Cortex of kidney (tissue), 1 donor: Measurements from ENCODE around the gene CELF4.

Experiments used
- DNase-seq: peaks from one replicate; lab custom pipeline; 2025; lab: John Stamatoyannopoulos, UW

Gene CELF4

GRCh38 chr18:37225279-37225678, 340.3 kb downstream of the CELF4 start:
- no peak for DNase-seq

DNA sequence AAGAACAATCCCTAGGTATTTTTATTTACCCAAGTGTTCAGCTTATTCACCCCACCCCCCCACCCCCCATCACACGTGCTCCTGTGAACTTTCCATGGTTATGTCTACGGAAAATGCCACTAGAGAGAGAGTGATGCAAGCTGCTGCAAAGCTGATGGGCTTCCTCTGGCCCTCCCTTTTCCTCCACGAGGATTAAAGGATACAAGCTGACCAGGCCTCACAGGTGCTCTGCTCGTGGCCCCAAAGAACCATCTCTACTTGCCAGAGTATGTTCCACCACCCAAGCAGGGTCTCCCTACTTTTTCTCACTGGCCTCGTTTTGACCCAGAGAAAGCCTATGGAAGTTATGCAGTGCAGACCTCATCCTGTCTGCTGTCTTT, 342.6 kb downstream of the CELF4 start:
- DNase-seq = no peak

DNA sequence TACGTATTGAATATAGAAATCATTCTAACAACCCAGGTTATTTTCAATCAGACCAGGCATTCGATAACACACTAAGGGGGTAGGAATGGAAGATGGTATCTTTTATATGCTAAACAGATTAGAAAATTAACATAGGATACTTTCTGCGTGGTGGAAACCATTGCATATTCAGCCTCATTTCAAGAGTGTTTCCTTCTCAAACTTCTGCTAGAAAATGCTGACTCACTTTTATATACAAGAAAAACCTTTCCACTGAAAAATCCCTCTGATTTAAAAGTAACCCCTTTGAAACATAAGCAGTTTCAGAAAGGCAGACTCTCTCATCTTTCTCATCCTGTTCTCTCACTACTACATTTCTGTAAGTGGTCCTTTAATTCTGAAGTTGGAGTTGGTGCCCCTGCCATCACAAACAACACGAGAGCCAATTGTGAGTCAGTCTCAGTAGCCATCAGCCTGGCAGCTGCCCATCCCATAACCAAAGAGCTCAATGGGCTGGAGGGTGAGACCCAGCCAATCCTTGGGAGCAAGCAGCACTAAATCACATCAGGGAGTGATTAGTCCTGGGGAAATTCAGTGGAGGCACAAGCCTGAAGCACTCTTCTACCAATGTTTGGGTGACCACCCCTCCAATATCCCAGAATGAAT, 343.1 kb downstream of the CELF4 start:
- DNase-seq = no peak

- DNase-seq = no peak
These were observed 346.3 kb downstream of the CELF4 start for GRCh38 chr18:37219257-37219656.

DNA sequence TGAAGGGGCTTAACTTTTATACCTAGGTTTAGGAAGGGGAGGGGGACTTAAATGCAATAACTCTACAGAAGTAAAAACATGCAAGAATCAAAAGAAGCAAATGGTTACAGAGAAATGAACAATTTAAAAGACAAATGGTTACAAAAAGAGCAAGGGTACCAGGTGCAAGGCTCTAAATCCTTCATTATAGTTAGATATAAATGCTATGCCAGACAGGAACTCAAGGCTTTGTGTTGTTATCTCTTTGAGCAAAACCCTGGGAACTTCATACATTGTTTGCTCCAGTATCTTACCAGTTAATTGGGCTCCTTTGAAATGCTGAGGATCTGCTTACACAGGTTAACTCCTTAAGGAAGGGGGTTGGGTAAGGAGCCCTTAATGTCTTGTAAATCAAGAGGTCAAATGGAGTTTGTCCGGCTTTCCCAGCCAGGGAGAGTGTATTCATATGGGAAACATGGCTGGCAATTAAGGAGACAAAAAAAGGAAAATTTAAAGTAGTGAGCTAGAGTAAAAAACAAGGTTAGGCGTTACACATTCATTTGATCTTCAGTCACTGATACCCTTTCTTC, 347.5 kb downstream of the CELF4 start:
- no peak for DNase-seq

DNA sequence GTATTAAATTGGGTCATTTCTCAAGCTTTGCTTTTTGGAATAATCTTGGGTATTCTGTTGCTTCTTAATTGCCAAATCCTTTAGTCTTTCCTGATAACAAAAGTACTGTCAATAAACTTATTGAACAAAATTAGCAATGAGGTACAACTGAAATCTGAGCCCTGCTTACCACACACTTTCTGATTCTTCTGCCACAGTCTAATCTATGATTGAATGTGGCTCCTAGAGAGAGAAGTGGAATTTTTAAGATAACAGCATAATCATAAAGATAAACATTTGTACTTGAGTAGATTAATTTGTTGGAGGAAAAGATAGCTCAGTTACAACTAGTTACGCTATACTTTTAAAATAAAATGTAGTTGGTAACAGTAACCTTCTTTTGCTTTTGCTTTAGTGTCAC, 354.8 kb downstream of the CELF4 start:
- no peak for DNase-seq

- no peak for DNase-seq
These were observed 358.3 kb downstream of the CELF4 start for GRCh38 chr18:37207343-37207742.

- DNase-seq = no peak
These were observed 365.9 kb downstream of the CELF4 start for GRCh38 chr18:37199741-37200140.
